ENCODE results near the gene MICALL1.

DNA sequence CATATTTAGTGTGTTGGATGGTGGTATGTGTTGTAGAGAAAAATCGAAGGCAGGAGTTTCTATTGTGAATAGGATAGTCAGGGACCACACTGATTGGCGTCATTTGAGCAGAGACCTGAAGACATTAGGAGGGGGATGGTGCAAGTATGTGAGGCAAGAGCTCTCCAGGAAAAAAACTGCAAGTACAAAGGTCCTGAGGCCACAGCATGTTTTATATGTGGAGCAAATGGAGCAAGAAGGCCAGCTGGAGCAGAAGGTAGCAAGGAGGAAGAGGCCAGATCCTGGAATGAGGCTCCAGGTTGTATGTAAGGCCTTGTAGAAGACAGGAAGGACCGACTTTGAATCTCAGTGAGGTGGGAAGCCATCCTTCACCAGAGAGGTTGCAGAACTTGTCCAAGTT, 14.2 kb upstream of the MICALL1 start:
- TF ChIP-seq, protein P1, sequence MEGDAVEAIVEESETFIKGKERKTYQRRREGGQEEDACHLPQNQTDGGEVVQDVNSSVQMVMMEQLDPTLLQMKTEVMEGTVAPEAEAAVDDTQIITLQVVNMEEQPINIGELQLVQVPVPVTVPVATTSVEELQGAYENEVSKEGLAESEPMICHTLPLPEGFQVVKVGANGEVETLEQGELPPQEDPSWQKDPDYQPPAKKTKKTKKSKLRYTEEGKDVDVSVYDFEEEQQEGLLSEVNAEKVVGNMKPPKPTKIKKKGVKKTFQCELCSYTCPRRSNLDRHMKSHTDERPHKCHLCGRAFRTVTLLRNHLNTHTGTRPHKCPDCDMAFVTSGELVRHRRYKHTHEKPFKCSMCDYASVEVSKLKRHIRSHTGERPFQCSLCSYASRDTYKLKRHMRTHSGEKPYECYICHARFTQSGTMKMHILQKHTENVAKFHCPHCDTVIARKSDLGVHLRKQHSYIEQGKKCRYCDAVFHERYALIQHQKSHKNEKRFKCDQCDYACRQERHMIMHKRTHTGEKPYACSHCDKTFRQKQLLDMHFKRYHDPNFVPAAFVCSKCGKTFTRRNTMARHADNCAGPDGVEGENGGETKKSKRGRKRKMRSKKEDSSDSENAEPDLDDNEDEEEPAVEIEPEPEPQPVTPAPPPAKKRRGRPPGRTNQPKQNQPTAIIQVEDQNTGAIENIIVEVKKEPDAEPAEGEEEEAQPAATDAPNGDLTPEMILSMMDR (IDR thresholded peaks at IDR 0.05): no peak
- TF ChIP-seq POLR2A (IDR thresholded peaks at IDR 0.05): no peak
